ENCODE data around the gene NBPF20.
"Not testable (repeated sequence)": the region's sequence is repeated elsewhere in the genome, so short reads cannot be mapped to it uniquely, and the experiment has no call there.

DNA sequence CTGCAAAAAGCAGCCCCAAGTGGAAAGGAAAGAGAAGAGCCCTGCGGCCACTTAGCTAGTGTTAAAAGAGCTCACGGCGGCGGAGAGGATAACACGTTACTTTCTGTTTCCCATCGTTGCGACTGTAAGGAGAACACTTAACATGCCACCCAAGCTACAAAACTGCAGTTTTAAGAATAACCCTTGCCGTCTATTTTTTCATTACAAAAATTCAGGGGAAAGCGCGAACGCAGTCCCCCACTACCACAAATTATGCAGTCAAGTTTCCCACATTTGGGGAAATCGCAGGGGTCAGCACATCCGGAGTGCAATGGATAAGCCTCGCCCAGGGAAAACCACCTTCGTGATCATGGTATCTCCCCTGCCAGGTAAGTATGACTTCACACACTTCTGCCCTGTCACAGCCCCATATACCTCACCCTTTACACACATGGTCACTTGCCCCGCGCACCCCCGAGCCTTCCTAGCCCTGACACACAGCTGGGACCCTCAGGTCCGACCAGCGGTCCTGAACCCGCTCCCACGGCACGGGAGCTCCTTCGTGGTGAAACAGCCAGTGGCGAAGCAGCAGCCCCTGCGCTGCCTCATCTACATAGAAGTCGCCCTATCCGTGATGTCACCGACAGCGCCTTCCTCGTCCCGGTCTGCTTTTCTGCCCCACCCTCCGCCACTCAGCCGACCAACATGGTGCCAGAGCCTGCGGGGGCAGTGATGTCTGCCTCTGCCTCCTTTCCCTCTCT, 40.2 kb upstream of the NBPF20 start:
- peak; percentile 89 for TF ChIP-seq POLR2A (IDR thresholded peaks at IDR 0.05; ENCODE audit: low read length)
- TF ChIP-seq GATA1 (IDR thresholded peaks at IDR 0.05; ENCODE audit: low read depth, low read length) = not testable (repeated sequence)

Measured in erythroblast (primary cell).